ENCODE results near the gene ZNF697.
"Not testable (repeated sequence)": the region's sequence is repeated elsewhere in the genome, so short reads cannot be mapped to it uniquely, and the experiment has no call there.

Gene ZNF697

GRCh38 chr1:119600561-119600960 lies 47.5 kb downstream of the ZNF697 start:
- no peak for DNase-seq

GRCh38 chr1:119595606-119596005 lies 52.5 kb downstream of the ZNF697 start:
- no peak for DNase-seq

GRCh38 chr1:119595168-119595567 lies 52.9 kb downstream of the ZNF697 start:
- no peak for DNase-seq

GRCh38 chr1:119594376-119594775 lies 53.7 kb downstream of the ZNF697 start:
- no peak for DNase-seq

- DNase-seq = no peak
Measured at GRCh38 chr1:119593805-119594204, 54.3 kb downstream of the ZNF697 start.

- DNase-seq = no peak
Measured at GRCh38 chr1:119590393-119590792, 57.7 kb downstream of the ZNF697 start.

- no peak for DNase-seq
Measured at GRCh38 chr1:119588621-119589020, 59.4 kb downstream of the ZNF697 start.

GRCh38 chr1:119587341-119587740 lies 60.7 kb downstream of the ZNF697 start:
- peak; percentile 70 for DNase-seq

- not testable (repeated sequence) for DNase-seq
Measured at GRCh38 chr1:119585801-119586200, 62.3 kb downstream of the ZNF697 start.

GRCh38 chr1:119582801-119583200 lies 65.3 kb downstream of the ZNF697 start:
- peak; percentile 18 for DNase-seq

- DNase-seq = not testable (repeated sequence)
Measured at GRCh38 chr1:119581076-119581475, 67.0 kb downstream of the ZNF697 start.

- DNase-seq = no peak
Measured at GRCh38 chr1:119573886-119574285, 74.2 kb downstream of the ZNF697 start.

- DNase-seq = not testable (repeated sequence)
Measured at GRCh38 chr1:119569930-119570622, 78.0 kb downstream of the ZNF697 start.
